ENCODE measurements around the gene MVP.

- no peak for TF ChIP-seq GATA3 (IDR thresholded peaks at IDR 0.05; ENCODE audit: low read depth, low read length)
- no peak for TF ChIP-seq GATA2 (IDR thresholded peaks at IDR 0.05; ENCODE audit: low read depth, low read length)
These were observed 22.6 kb downstream of the MVP start for GRCh38 chr16:29842732-29843346.

Data from SH-SY5Y (cell line).